ENCODE results near the gene DOCK10.

The DOCK10 gene

DNA sequence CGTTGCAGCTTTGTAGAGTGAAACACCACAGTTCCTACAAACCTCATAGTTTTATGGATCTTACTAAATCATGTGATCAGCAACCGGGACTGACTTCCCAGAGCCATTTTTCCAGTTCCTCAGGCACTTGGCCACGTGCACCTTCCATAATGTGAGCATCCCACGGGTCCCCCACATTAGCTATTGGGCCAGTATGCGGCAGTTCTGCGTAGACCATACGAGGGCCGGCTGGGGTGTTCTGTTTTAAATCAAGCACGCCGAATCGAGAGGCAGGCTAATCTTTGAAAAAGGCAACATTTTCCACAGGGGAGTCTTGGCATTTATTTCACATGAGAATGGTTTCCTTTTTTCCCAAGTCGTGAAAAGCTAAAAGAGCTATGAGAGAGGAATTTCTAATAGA is 190.5 kb downstream of the DOCK10 start:
- TF ChIP-seq POLR2A (IDR thresholded peaks at IDR 0.05; ENCODE audit: extremely low read depth, insufficient read length) (no peak), CTCF (IDR thresholded peaks at IDR 0.05; ENCODE audit: low read depth, low read length) (no peak), MYC (IDR thresholded peaks at IDR 0.05; ENCODE audit: low read depth, low read length) (no peak), MAX (IDR thresholded peaks at IDR 0.05; ENCODE audit: low read depth, low read length) (no peak)
- DNase-seq (ENCODE audit: low read depth) = no peak
- no peak overlapping the region for H3K4me3 ChIP-seq (ENCODE audit: low read depth, low read length)

DNA sequence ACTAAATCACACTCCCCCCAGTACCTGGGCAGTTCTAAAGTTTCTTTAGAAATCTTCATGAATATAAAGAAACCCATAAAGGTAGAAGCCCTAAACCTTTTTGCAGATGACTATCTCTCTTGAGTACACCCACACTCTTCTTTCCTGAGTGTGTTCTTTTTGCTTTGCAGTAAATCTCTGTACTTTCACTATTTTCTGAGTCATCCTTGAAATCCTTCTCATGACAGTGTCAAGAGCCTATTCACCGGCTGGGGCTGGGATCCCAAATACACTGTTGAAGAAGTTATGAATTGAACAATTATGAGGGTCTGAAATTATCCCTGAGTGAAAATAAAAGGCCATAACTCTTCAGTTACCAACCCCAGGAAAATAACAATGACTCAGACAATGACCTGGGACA is 192.2 kb downstream of the DOCK10 start:
- DNase-seq (ENCODE audit: low read depth) = no peak
- TF ChIP-seq MAX (IDR thresholded peaks at IDR 0.05; ENCODE audit: low read depth, low read length) (no peak), CTCF (IDR thresholded peaks at IDR 0.05; ENCODE audit: low read depth, low read length) (no peak), POLR2A (IDR thresholded peaks at IDR 0.05; ENCODE audit: extremely low read depth, insufficient read length) (no peak), MYC (IDR thresholded peaks at IDR 0.05; ENCODE audit: low read depth, low read length) (no peak)
- H3K4me3 ChIP-seq (ENCODE audit: low read depth, low read length) = no peak overlapping the region

DNA sequence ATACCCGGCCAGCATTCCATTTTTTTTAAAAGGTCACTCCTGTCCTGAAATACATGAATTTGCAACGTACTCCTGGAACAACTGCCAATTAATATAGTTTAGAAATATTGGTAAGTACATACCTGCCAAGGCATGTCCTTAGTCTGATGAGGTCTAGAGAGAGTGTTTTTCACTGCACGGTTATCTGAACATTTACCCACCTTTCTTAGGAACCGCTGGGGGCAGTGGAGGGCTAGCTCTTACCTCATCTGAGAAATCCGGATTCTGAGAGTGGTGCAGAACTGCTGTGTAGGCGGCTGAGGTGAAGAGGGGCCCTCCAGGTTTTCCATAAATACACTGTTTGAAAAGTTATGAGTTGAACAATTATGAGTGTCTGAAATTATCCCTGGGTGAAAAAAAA is 193.0 kb downstream of the DOCK10 start:
- no peak for TF ChIP-seq POLR2A (IDR thresholded peaks at IDR 0.05; ENCODE audit: extremely low read depth, insufficient read length)
- no peak for TF ChIP-seq CTCF (IDR thresholded peaks at IDR 0.05; ENCODE audit: low read depth, low read length)
- no peak for TF ChIP-seq MYC (IDR thresholded peaks at IDR 0.05; ENCODE audit: low read depth, low read length)
- TF ChIP-seq MAX (IDR thresholded peaks at IDR 0.05; ENCODE audit: low read depth, low read length) = no peak
- no peak for DNase-seq (ENCODE audit: low read depth)
- H3K4me3 ChIP-seq (ENCODE audit: low read depth, low read length) = no peak overlapping the region

GRCh38 chr2:224847961-224848850 is 194.1 kb downstream of the DOCK10 start:
- DNase-seq (ENCODE audit: low read depth) = no peak
- TF ChIP-seq MYC (IDR thresholded peaks at IDR 0.05; ENCODE audit: low read depth, low read length) (no peak), MAX (IDR thresholded peaks at IDR 0.05; ENCODE audit: low read depth, low read length) (no peak)
- H3K4me3 ChIP-seq (ENCODE audit: low read depth, low read length) = no peak overlapping the region

GRCh38 chr2:224847381-224847780 is 194.9 kb downstream of the DOCK10 start:
- no peak for DNase-seq (ENCODE audit: low read depth)
- TF ChIP-seq CTCF (IDR thresholded peaks at IDR 0.05; ENCODE audit: low read depth, low read length) = no peak
- no peak for TF ChIP-seq MAX (IDR thresholded peaks at IDR 0.05; ENCODE audit: low read depth, low read length)
- no peak for TF ChIP-seq MYC (IDR thresholded peaks at IDR 0.05; ENCODE audit: low read depth, low read length)
- TF ChIP-seq POLR2A (IDR thresholded peaks at IDR 0.05; ENCODE audit: extremely low read depth, insufficient read length) = no peak
- no peak overlapping the region for H3K4me3 ChIP-seq (ENCODE audit: low read depth, low read length)

- no peak for TF ChIP-seq POLR2A (IDR thresholded peaks at IDR 0.05; ENCODE audit: extremely low read depth, insufficient read length)
- no peak for TF ChIP-seq MYC (IDR thresholded peaks at IDR 0.05; ENCODE audit: low read depth, low read length)
- TF ChIP-seq MAX (IDR thresholded peaks at IDR 0.05; ENCODE audit: low read depth, low read length) = no peak
- no peak for TF ChIP-seq CTCF (IDR thresholded peaks at IDR 0.05; ENCODE audit: low read depth, low read length)
- H3K4me3 ChIP-seq (ENCODE audit: low read depth, low read length) = no peak overlapping the region
- no peak for DNase-seq (ENCODE audit: low read depth)
Observed at GRCh38 chr2:224846686-224847085, 195.6 kb downstream of the DOCK10 start.
